ENCODE results near the gene HSCB. TPM values are rescaled to one million over a fixed set of nuclear protein-coding genes. Genes with fewer than 3 reads are reported as not detected.

The HSCB gene
- total and polyA plus RNA-seq, 9 of the 15 experiments (the other 6 are each of a cell fraction or from before 2014, with no cell fraction given) = 2.6 to 13.1 (median 8.6) TPM

- TF ChIP-seq ZBTB11 (CRISPR knock-in tag; IDR thresholded peaks at IDR 0.05) = peak in 1 of 3 experiments; percentile 47; a peak in 1 of 6 replicates
- 0 out of 2 replicates have a peak, but pooled peaks have one; percentile 24 for TF ChIP-seq ETV1 (tag; conservative IDR thresholded peaks at IDR 0.05; ENCODE audit: low read depth)
- peak; percentile 47 to 62 for TF ChIP-seq NRF1 (conservative IDR thresholded peaks at IDR 0.05 in 1 of 2, IDR thresholded peaks at IDR 0.05 in 1 of 2)
- no peak; the same call in 1 of the 2 replicates for TF ChIP-seq SMAD4 (CRISPR knock-in tag; conservative IDR thresholded peaks at IDR 0.05)
- TF ChIP-seq ARID1B (IDR thresholded peaks at IDR 0.05) = peak; percentile 34; the same call in 1 of the 2 replicates
- 0 out of 2 replicates have a peak, but pooled peaks have one; percentile 7 for TF ChIP-seq MYNN (IDR thresholded peaks at IDR 0.05)
- no peak for TF ChIP-seq MYNN (CRISPR knock-in tag; IDR thresholded peaks at IDR 0.05)
- TF ChIP-seq KLF6 (CRISPR knock-in tag; IDR thresholded peaks at IDR 0.05; ENCODE audit: borderline replicate concordance) = no peak
- TF ChIP-seq MXI1 (IDR thresholded peaks at IDR 0.05; ENCODE audit: low read depth, low read length) = no peak
- TF ChIP-seq TOE1 (IDR thresholded peaks at IDR 0.05; ENCODE audit: borderline replicate concordance) = peak; percentile 14; the same call in 1 of the 2 replicates
- TF ChIP-seq TOE1 (CRISPR knock-in tag; IDR thresholded peaks at IDR 0.05; ENCODE audit: borderline replicate concordance, low read depth) = no peak
- TF ChIP-seq ELF2 (CRISPR knock-in tag; IDR thresholded peaks at IDR 0.05) = no peak
- TF ChIP-seq HDAC3 (IDR thresholded peaks at IDR 0.05; ENCODE audit: borderline replicate concordance, partially characterized antibody) = no peak
- no peak for TF ChIP-seq STAG1 (CRISPR knock-in tag; IDR thresholded peaks at IDR 0.05; ENCODE audit: borderline replicate concordance)
- TF ChIP-seq MYC (IDR thresholded peaks at IDR 0.05; ENCODE audit: low read depth, low read length) = peak; percentile 87
- TF ChIP-seq MYC (CRISPR knock-in tag; IDR thresholded peaks at IDR 0.05; ENCODE audit: borderline replicate concordance, low read depth) = no peak
- TF ChIP-seq, protein P1, sequence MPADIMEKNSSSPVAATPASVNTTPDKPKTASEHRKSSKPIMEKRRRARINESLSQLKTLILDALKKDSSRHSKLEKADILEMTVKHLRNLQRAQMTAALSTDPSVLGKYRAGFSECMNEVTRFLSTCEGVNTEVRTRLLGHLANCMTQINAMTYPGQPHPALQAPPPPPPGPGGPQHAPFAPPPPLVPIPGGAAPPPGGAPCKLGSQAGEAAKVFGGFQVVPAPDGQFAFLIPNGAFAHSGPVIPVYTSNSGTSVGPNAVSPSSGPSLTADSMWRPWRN (IDR thresholded peaks at IDR 0.05; ENCODE audit: low read depth) = no peak
- TF ChIP-seq, protein P2, sequence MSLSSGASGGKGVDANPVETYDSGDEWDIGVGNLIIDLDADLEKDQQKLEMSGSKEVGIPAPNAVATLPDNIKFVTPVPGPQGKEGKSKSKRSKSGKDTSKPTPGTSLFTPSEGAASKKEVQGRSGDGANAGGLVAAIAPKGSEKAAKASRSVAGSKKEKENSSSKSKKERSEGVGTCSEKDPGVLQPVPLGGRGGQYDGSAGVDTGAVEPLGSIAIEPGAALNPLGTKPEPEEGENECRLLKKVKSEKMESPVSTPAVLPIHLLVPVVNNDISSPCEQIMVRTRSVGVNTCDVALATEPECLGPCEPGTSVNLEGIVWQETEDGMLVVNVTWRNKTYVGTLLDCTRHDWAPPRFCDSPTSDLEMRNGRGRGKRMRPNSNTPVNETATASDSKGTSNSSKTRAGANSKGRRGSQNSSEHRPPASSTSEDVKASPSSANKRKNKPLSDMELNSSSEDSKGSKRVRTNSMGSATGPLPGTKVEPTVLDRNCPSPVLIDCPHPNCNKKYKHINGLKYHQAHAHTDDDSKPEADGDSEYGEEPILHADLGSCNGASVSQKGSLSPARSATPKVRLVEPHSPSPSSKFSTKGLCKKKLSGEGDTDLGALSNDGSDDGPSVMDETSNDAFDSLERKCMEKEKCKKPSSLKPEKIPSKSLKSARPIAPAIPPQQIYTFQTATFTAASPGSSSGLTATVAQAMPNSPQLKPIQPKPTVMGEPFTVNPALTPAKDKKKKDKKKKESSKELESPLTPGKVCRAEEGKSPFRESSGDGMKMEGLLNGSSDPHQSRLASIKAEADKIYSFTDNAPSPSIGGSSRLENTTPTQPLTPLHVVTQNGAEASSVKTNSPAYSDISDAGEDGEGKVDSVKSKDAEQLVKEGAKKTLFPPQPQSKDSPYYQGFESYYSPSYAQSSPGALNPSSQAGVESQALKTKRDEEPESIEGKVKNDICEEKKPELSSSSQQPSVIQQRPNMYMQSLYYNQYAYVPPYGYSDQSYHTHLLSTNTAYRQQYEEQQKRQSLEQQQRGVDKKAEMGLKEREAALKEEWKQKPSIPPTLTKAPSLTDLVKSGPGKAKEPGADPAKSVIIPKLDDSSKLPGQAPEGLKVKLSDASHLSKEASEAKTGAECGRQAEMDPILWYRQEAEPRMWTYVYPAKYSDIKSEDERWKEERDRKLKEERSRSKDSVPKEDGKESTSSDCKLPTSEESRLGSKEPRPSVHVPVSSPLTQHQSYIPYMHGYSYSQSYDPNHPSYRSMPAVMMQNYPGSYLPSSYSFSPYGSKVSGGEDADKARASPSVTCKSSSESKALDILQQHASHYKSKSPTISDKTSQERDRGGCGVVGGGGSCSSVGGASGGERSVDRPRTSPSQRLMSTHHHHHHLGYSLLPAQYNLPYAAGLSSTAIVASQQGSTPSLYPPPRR (CRISPR knock-in tag; IDR thresholded peaks at IDR 0.05; ENCODE audit: borderline replicate concordance) = no peak
Measured at GRCh38 chr22:28741785-28742561, at the start of gene HSCB, which contains the start of gene CHEK2 (continued).

All from K562 (cell line).